SKM-1 treated with dmso at 0.1 percent for 144 hours (cell line): ENCODE results near the gene TXNRD2.
"Not testable (repeated sequence)": the region's sequence is repeated elsewhere in the genome, so short reads cannot be mapped to it uniquely, and the experiment has no call there.

ENCODE experiments used
- DNase-seq: peaks from one replicate; lab custom pipeline; 2025; ENCODE audit not compliant: unreplicated experiment; lab: John Stamatoyannopoulos, UW

Gene TXNRD2

GRCh38 chr22:19848298-19849224 lies 93.1 kb downstream of the TXNRD2 start:
- DNase-seq: no peak

GRCh38 chr22:19847345-19847632 lies 94.3 kb downstream of the TXNRD2 start:
- DNase-seq: no peak

- no peak for DNase-seq
These were observed 94.8 kb downstream of the TXNRD2 start for GRCh38 chr22:19846620-19847344.

GRCh38 chr22:19845054-19845722 lies 96.4 kb downstream of the TXNRD2 start:
- DNase-seq: no peak

- DNase-seq: no peak
These were observed 97.1 kb downstream of the TXNRD2 start for GRCh38 chr22:19844377-19845053.

GRCh38 chr22:19843857-19844376 lies 97.7 kb downstream of the TXNRD2 start:
- no peak for DNase-seq

GRCh38 chr22:19843107-19843856 lies 98.3 kb downstream of the TXNRD2 start:
- DNase-seq: no peak

- DNase-seq: no peak
These were observed 99.1 kb downstream of the TXNRD2 start for GRCh38 chr22:19842393-19843106.

GRCh38 chr22:19841641-19842392 lies 99.8 kb downstream of the TXNRD2 start:
- DNase-seq: no peak

- DNase-seq: no peak
These were observed 100.5 kb downstream of the TXNRD2 start for GRCh38 chr22:19840955-19841640.

GRCh38 chr22:19840059-19840458 lies 101.6 kb downstream of the TXNRD2 start:
- no peak for DNase-seq

- DNase-seq: no peak
These were observed 103.7 kb downstream of the TXNRD2 start for GRCh38 chr22:19837915-19838314.

GRCh38 chr22:19836512-19836911 lies 105.1 kb downstream of the TXNRD2 start:
- DNase-seq: no peak

- DNase-seq: no peak
These were observed 107.0 kb downstream of the TXNRD2 start for GRCh38 chr22:19834599-19834998.

- DNase-seq: not testable (repeated sequence)
These were observed 108.3 kb downstream of the TXNRD2 start for GRCh38 chr22:19833327-19833726.

GRCh38 chr22:19832476-19833108 lies 109.0 kb downstream of the TXNRD2 start:
- DNase-seq: no peak

- not testable (repeated sequence) for DNase-seq
These were observed 109.6 kb downstream of the TXNRD2 start for GRCh38 chr22:19831979-19832378.

- DNase-seq: no peak
These were observed 110.6 kb downstream of the TXNRD2 start for GRCh38 chr22:19831016-19831415.
